Duodenal mucosa (tissue), 2 donors: ENCODE measurements around the gene ZNF549.
A peak's percentile ranks its signal among the peaks of the same experiment; 100 is the strongest.
"Not testable (repeated sequence)": the region's sequence is repeated elsewhere in the genome, so short reads cannot be mapped to it uniquely, and the experiment has no call there.

Experiments
- H3K27ac ChIP-seq: one replicate; pipeline ENCODE4 v1.7.0; 2013; ENCODE audit warnings: low read depth, low read length
- H3K27me3 ChIP-seq, 2 donors: one replicate each; pipeline ENCODE4 v1.7.0; 2013; ENCODE audit warnings: low read length in 2 of 2, control low read depth in 1 of 2; ENCODE audit not compliant: insufficient read depth in 2 of 2, control insufficient read depth in 1 of 2
- H3K36me3 ChIP-seq, 2 donors: one replicate each; pipeline ENCODE4 v1.7.0; 2013; ENCODE audit warnings: low read length in 2 of 2, control low read depth in 1 of 2; ENCODE audit not compliant: insufficient read depth in 2 of 2, control insufficient read depth in 1 of 2
- H3K4me1 ChIP-seq, 2 donors: one replicate each; pipeline ENCODE4 v1.7.0; 2013; ENCODE audit warnings: low read length in 2 of 2, control low read depth in 1 of 2; ENCODE audit not compliant: insufficient read depth in 2 of 2, control insufficient read depth in 1 of 2
- H3K4me3 ChIP-seq, 2 donors: one replicate each; pipeline ENCODE4 v1.7.0; 2013; ENCODE audit warnings: low read length in 2 of 2, low read depth in 1 of 2
- H3K9ac ChIP-seq, 2 donors: one replicate each; pipeline ENCODE4 v1.7.0; 2013; ENCODE audit warnings: low read length in 2 of 2, low read depth in 1 of 2
- H3K9me3 ChIP-seq, 2 donors: one replicate each; pipeline ENCODE4 v1.7.0; 2013; ENCODE audit warnings: low read length in 2 of 2, control low read depth in 1 of 2; ENCODE audit not compliant: control insufficient read depth in 1 of 2

ZNF549 gene

GRCh38 chr19:57515255-57515654, 11.9 kb upstream of the ZNF549 start:
- no peak overlapping the region for H3K4me3 ChIP-seq
- H3K9ac ChIP-seq: no peak overlapping the region
- no peaks in the 10 kb centered on the region for H3K27me3 ChIP-seq
- H3K4me1 ChIP-seq: no peaks in the 10 kb centered on the region
- peaks cover 6 to 7% of the 10 kb centered on the region in 2 donors for H3K36me3 ChIP-seq
- peaks cover 33 to 52% of the 10 kb centered on the region in 2 donors for H3K9me3 ChIP-seq
- H3K27ac ChIP-seq: no peak overlapping the region

GRCh38 chr19:57518021-57518420, 9.1 kb upstream of the ZNF549 start:
- not testable (repeated sequence) for H3K9ac ChIP-seq, H3K27me3 ChIP-seq, H3K36me3 ChIP-seq, H3K4me3 ChIP-seq, H3K27ac ChIP-seq, H3K4me1 ChIP-seq
- H3K9me3 ChIP-seq: peaks cover 28 to 34% of the 10 kb centered on the region in 2 donors

- H3K9me3 ChIP-seq: peaks cover 86 to 98% of the 10 kb centered on the region in 2 donors
- H3K27me3 ChIP-seq: no peaks in the 10 kb centered on the region
- peak overlapping the region in 1 of 2 donors; percentile 53 for H3K4me3 ChIP-seq
- H3K27ac ChIP-seq: no peak overlapping the region
- peaks cover 67 to 82% of the 10 kb centered on the region in 2 donors for H3K36me3 ChIP-seq
- no peaks in the 10 kb centered on the region for H3K4me1 ChIP-seq
- no peak overlapping the region for H3K9ac ChIP-seq
Observed at GRCh38 chr19:57537953-57538547, 10.9 kb downstream of the ZNF549 start.

GRCh38 chr19:57546513-57546912, 19.4 kb downstream of the ZNF549 start:
- Histone ChIP-seq H3K4me1 (no peaks in the 10 kb centered on the region), H3K27me3 (no peaks in the 10 kb centered on the region), H3K36me3 (peaks cover 62 to 80% of the 10 kb centered on the region in 2 donors), H3K9me3 (peaks cover 81 to 95% of the 10 kb centered on the region in 2 donors), H3K9ac (no peak overlapping the region), H3K4me3 (peak overlapping the region; percentile 27 to 47), H3K27ac (no peak overlapping the region)

- H3K27me3 ChIP-seq: no peaks in the 10 kb centered on the region
- H3K27ac ChIP-seq: no peak overlapping the region
- peak overlapping the region; percentile 43 to 46 for H3K4me3 ChIP-seq
- H3K9ac ChIP-seq: no peak overlapping the region
- peaks cover 64 to 91% of the 10 kb centered on the region in 2 donors for H3K36me3 ChIP-seq
- peaks cover 73 to 84% of the 10 kb centered on the region in 2 donors for H3K9me3 ChIP-seq
- no peaks in the 10 kb centered on the region for H3K4me1 ChIP-seq
Observed at GRCh38 chr19:57552432-57552831, 25.3 kb downstream of the ZNF549 start.

GRCh38 chr19:57557659-57558058, 30.5 kb downstream of the ZNF549 start:
- Histone ChIP-seq H3K4me3 (peak overlapping the region in 1 of 2 donors; percentile 99), H3K4me1 (peaks cover 8 to 17% of the 10 kb centered on the region in 2 donors)

GRCh38 chr19:57558525-57558924, 31.4 kb downstream of the ZNF549 start:
- peaks cover 31 to 34% of the 10 kb centered on the region in 2 donors for H3K9me3 ChIP-seq
- H3K27ac ChIP-seq: no peak overlapping the region
- no peaks in the 10 kb centered on the region for H3K27me3 ChIP-seq
- peaks cover 8 to 17% of the 10 kb centered on the region in 2 donors for H3K4me1 ChIP-seq
- peak overlapping the region; percentile 89 to 99 for H3K4me3 ChIP-seq
- H3K36me3 ChIP-seq: peaks cover 23 to 32% of the 10 kb centered on the region in 2 donors
- H3K9ac ChIP-seq: peak overlapping the region; percentile 85 to 93

More at GRCh38 chr19:57557659-57558058, 30.5 kb downstream of the ZNF549 start:
- peaks cover 26 to 41% of the 10 kb centered on the region in 2 donors for H3K36me3 ChIP-seq
- H3K27me3 ChIP-seq: no peaks in the 10 kb centered on the region
- H3K27ac ChIP-seq: no peak overlapping the region
- no peak overlapping the region for H3K9ac ChIP-seq
- peaks cover 39% of the 10 kb centered on the region in 2 donors for H3K9me3 ChIP-seq

- Histone ChIP-seq H3K9ac (peak overlapping the region; percentile 85 to 93), H3K36me3 (peaks cover 23 to 27% of the 10 kb centered on the region in 2 donors), H3K4me1 (peaks cover 8 to 17% of the 10 kb centered on the region in 2 donors), H3K4me3 (peak overlapping the region; percentile 89 to 99), H3K27me3 (no peaks in the 10 kb centered on the region), H3K9me3 (peaks cover 26 to 35% of the 10 kb centered on the region in 2 donors), H3K27ac (no peak overlapping the region)
Observed at GRCh38 chr19:57559008-57559403, 31.9 kb downstream of the ZNF549 start.

GRCh38 chr19:57559404-57560025, 32.4 kb downstream of the ZNF549 start, which contains the start of gene ZNF550:
Gene ZNF550 (minus strand): TSS chr19:57559863. CDS start chr19:57559682, 181 bp downstream.
- peak within 1 kb of the TSS; percentile 85 to 93 for H3K9ac ChIP-seq
- H3K27ac ChIP-seq: peak within 1 kb of the TSS; percentile 63
- no peaks in the 10 kb centered on the region for H3K27me3 ChIP-seq
- H3K4me3 ChIP-seq: peak within 1 kb of the TSS; percentile 89 to 99
- H3K36me3 ChIP-seq: peaks cover 20 to 22% of the 10 kb centered on the region in 2 donors
- H3K4me1 ChIP-seq: peaks cover 8 to 17% of the 10 kb centered on the region in 2 donors
- peaks cover 25 to 35% of the 10 kb centered on the region in 2 donors for H3K9me3 ChIP-seq

GRCh38 chr19:57560049-57560491, 32.9 kb downstream of the ZNF549 start:
- Histone ChIP-seq H3K9ac (peak overlapping the region; percentile 85 to 93), H3K36me3 (peaks cover 14 to 16% of the 10 kb centered on the region in 2 donors), H3K27ac (no peak overlapping the region), H3K9me3 (peaks cover 27 to 35% of the 10 kb centered on the region in 2 donors), H3K27me3 (no peaks in the 10 kb centered on the region), H3K4me1 (peaks cover 8 to 17% of the 10 kb centered on the region in 2 donors), H3K4me3 (peak overlapping the region; percentile 89 to 99)
